Stimulated activated naive B cell treated with anti-CD40 and anti-IgM and Interleukin-4, amounts not matched to agents 10 μg/mL and 1 μg/mL and 100 μg/mL, for 72 hours (primary cell): ENCODE measurements around the gene CTRB1.

Experiments
- ATAC-seq, 2 donors: fragments of 150-1000 bp; cut with Tn5 transposase; replicated peaks; 2 replicates each; pipeline ENCODE4 v1.10.0; 2021; ENCODE audit warnings: moderate library complexity in 1 of 2
- DNase-seq: peaks from one replicate; pipeline ENCODE4 v3.0.0; 2021
- H3K27ac Mint-ChIP-seq: one replicate; pipeline ENCODE4 v1.8.0; 2022; ENCODE audit warnings: mild to moderate bottlenecking, mixed read lengths
- H3K27me3 Mint-ChIP-seq, 2 donors: one replicate each; pipeline ENCODE4 v1.8.0; 2022; ENCODE audit warnings: mixed read lengths in 2 of 2
- H3K36me3 Mint-ChIP-seq, 2 donors: one replicate each; pipeline ENCODE4 v1.8.0; 2022; ENCODE audit warnings: mixed read lengths in 2 of 2, mild to moderate bottlenecking in 1 of 2
- H3K4me1 Mint-ChIP-seq, 2 donors: one replicate each; pipeline ENCODE4 v1.8.0; 2022; ENCODE audit warnings: mixed read lengths in 2 of 2, mild to moderate bottlenecking in 1 of 2
- H3K4me3 Mint-ChIP-seq, 2 donors: one replicate each; pipeline ENCODE4 v1.8.0; 2022; ENCODE audit warnings: mild to moderate bottlenecking in 2 of 2, mixed read lengths in 2 of 2, moderate library complexity in 1 of 2
- H3K9me3 Mint-ChIP-seq, 2 donors: one replicate each; pipeline ENCODE4 v1.8.0; 2022; ENCODE audit warnings: mixed read lengths in 2 of 2, mild to moderate bottlenecking in 1 of 2

Gene CTRB1

GRCh38 chr16:75225678-75226515 is 7.1 kb downstream of the CTRB1 start:
- DNase-seq (no peak), ATAC-seq (no peak)
- Mint-ChIP-seq H3K4me1 (no peaks in the 10 kb centered on the region), H3K4me3 (no peak overlapping the region), H3K27me3 (peaks cover 61 to 76% of the 10 kb centered on the region in 2 donors), H3K9me3 (no peaks in the 10 kb centered on the region), H3K27ac (no peak overlapping the region), H3K36me3 (no peaks in the 10 kb centered on the region)

GRCh38 chr16:75226550-75227360 is 8.0 kb downstream of the CTRB1 start:
- no peak overlapping the region for H3K27ac Mint-ChIP-seq
- no peak for ATAC-seq

GRCh38 chr16:75227361-75228142 is 8.8 kb downstream of the CTRB1 start:
- no peak for DNase-seq
- ATAC-seq: no peak
- Mint-ChIP-seq H3K27ac (no peak overlapping the region), H3K27me3 (peaks cover 67 to 84% of the 10 kb centered on the region in 2 donors), H3K9me3 (no peaks in the 10 kb centered on the region), H3K4me3 (no peak overlapping the region), H3K4me1 (no peaks in the 10 kb centered on the region), H3K36me3 (no peaks in the 10 kb centered on the region)

More at GRCh38 chr16:75226550-75227360, 8.0 kb downstream of the CTRB1 start:
- Mint-ChIP-seq H3K27me3 (peaks cover 68 to 82% of the 10 kb centered on the region in 2 donors), H3K36me3 (no peaks in the 10 kb centered on the region), H3K4me1 (no peaks in the 10 kb centered on the region), H3K4me3 (no peak overlapping the region), H3K9me3 (no peaks in the 10 kb centered on the region)
- DNase-seq: no peak

- Mint-ChIP-seq H3K4me1 (no peaks in the 10 kb centered on the region), H3K9me3 (no peaks in the 10 kb centered on the region), H3K27ac (no peak overlapping the region), H3K36me3 (no peaks in the 10 kb centered on the region), H3K27me3 (peaks cover 74 to 88% of the 10 kb centered on the region in 2 donors), H3K4me3 (no peak overlapping the region)
- ATAC-seq: no peak
- DNase-seq: no peak
Observed at GRCh38 chr16:75228143-75228976, 9.6 kb downstream of the CTRB1 start.

GRCh38 chr16:75229172-75230031 is 10.6 kb downstream of the CTRB1 start:
- Mint-ChIP-seq H3K9me3 (no peaks in the 10 kb centered on the region), H3K4me1 (peaks cover 4 to 8% of the 10 kb centered on the region in 2 donors), H3K36me3 (no peaks in the 10 kb centered on the region), H3K27ac (no peak overlapping the region), H3K27me3 (peaks cover 76 to 92% of the 10 kb centered on the region in 2 donors), H3K4me3 (no peak overlapping the region)
- DNase-seq (no peak), ATAC-seq (no peak)

GRCh38 chr16:75230471-75231110 is 11.8 kb downstream of the CTRB1 start:
- ATAC-seq (no peak), DNase-seq (no peak)
- Mint-ChIP-seq H3K4me3 (no peak overlapping the region), H3K27me3 (peaks cover 76 to 92% of the 10 kb centered on the region in 2 donors), H3K9me3 (no peaks in the 10 kb centered on the region), H3K4me1 (peaks cover 5 to 11% of the 10 kb centered on the region in 2 donors), H3K36me3 (no peaks in the 10 kb centered on the region), H3K27ac (no peak overlapping the region)

- peaks cover 77 to 92% of the 10 kb centered on the region in 2 donors for H3K27me3 Mint-ChIP-seq
- DNase-seq (no peak), ATAC-seq (no peak)
- no peak overlapping the region for H3K27ac Mint-ChIP-seq
- H3K36me3 Mint-ChIP-seq: no peaks in the 10 kb centered on the region
- no peak overlapping the region for H3K4me3 Mint-ChIP-seq
- H3K4me1 Mint-ChIP-seq: peaks cover 5 to 11% of the 10 kb centered on the region in 2 donors
- no peaks in the 10 kb centered on the region for H3K9me3 Mint-ChIP-seq
Observed at GRCh38 chr16:75231570-75231969, 12.8 kb downstream of the CTRB1 start.

- DNase-seq: no peak
- Mint-ChIP-seq H3K4me3 (no peak overlapping the region), H3K9me3 (no peaks in the 10 kb centered on the region), H3K27ac (no peak overlapping the region), H3K27me3 (peaks cover 70 to 92% of the 10 kb centered on the region in 2 donors), H3K4me1 (peaks cover 5 to 11% of the 10 kb centered on the region in 2 donors), H3K36me3 (no peaks in the 10 kb centered on the region)
- ATAC-seq: no peak
Observed at GRCh38 chr16:75233611-75233938, 14.8 kb downstream of the CTRB1 start.

GRCh38 chr16:75234856-75235696 is 16.3 kb downstream of the CTRB1 start:
- Mint-ChIP-seq H3K36me3 (no peaks in the 10 kb centered on the region), H3K27me3 (peaks cover 70 to 92% of the 10 kb centered on the region in 2 donors), H3K4me1 (peaks cover 5 to 11% of the 10 kb centered on the region in 2 donors), H3K4me3 (no peak overlapping the region), H3K27ac (no peak overlapping the region), H3K9me3 (no peaks in the 10 kb centered on the region)
- no peak for ATAC-seq
- DNase-seq: no peak

GRCh38 chr16:75235721-75236193 is 17.0 kb downstream of the CTRB1 start:
- H3K27ac Mint-ChIP-seq: no peak overlapping the region
- no peak for DNase-seq
- H3K4me1 Mint-ChIP-seq: peaks cover 5 to 11% of the 10 kb centered on the region in 2 donors
- peaks cover 71 to 92% of the 10 kb centered on the region in 2 donors for H3K27me3 Mint-ChIP-seq
- no peaks in the 10 kb centered on the region for H3K36me3 Mint-ChIP-seq
- no peaks in the 10 kb centered on the region for H3K9me3 Mint-ChIP-seq
- H3K4me3 Mint-ChIP-seq: no peak overlapping the region
- ATAC-seq: no peak

GRCh38 chr16:75236232-75236631 is 17.4 kb downstream of the CTRB1 start:
- DNase-seq (no peak), ATAC-seq (no peak)
- no peak overlapping the region for H3K4me3 Mint-ChIP-seq
- H3K27ac Mint-ChIP-seq: no peak overlapping the region
- H3K27me3 Mint-ChIP-seq: peaks cover 73 to 94% of the 10 kb centered on the region in 2 donors
- H3K9me3 Mint-ChIP-seq: no peaks in the 10 kb centered on the region
- H3K36me3 Mint-ChIP-seq: no peaks in the 10 kb centered on the region
- H3K4me1 Mint-ChIP-seq: peaks cover 5 to 11% of the 10 kb centered on the region in 2 donors
